Measurements from ENCODE around the gene ASPSCR1.

- no peak for TF ChIP-seq CTCF (conservative IDR thresholded peaks at IDR 0.05 in 1 of 2, IDR thresholded peaks at IDR 0.05 in 1 of 2; ENCODE audit: low read depth in 1 of 2, low read length in 2 of 2)
- no peak for TF ChIP-seq EZH2 (IDR thresholded peaks at IDR 0.05; ENCODE audit: low read length, missing control alignments)
Observed at GRCh38 chr17:82046903-82047302, 69.5 kb downstream of the ASPSCR1 start.
